Activated T-cell treated with anti-CD3 and anti-CD28 coated beads for 48 hours (primary cell): ENCODE measurements around the gene LYPD8.

ENCODE experiments used
- DNase-seq: peaks from one replicate; pipeline ENCODE4 v3.0.0-alpha.2; 2020; ENCODE audit warnings: low read depth

Gene LYPD8

GRCh38 chr1:248757784-248758195 is 2.2 kb upstream of the LYPD8 start:
- DNase-seq: no peak

- no peak for DNase-seq
Measured at GRCh38 chr1:248756636-248757035, 1.1 kb upstream of the LYPD8 start.

- no peak for DNase-seq
Measured at GRCh38 chr1:248756151-248756550, 592 bp upstream of the LYPD8 start.

- no peak for DNase-seq
Measured at GRCh38 chr1:248753708-248754280, 1.8 kb downstream of the LYPD8 start.

- DNase-seq: no peak
Measured at GRCh38 chr1:248753029-248753594, 2.4 kb downstream of the LYPD8 start.

GRCh38 chr1:248752161-248753028 is 3.2 kb downstream of the LYPD8 start:
- DNase-seq: no peak

GRCh38 chr1:248751635-248752034 is 3.9 kb downstream of the LYPD8 start:
- no peak for DNase-seq

GRCh38 chr1:248751142-248751541 is 4.4 kb downstream of the LYPD8 start:
- no peak for DNase-seq

GRCh38 chr1:248750496-248750895 is 5.1 kb downstream of the LYPD8 start:
- DNase-seq: no peak

- DNase-seq: no peak
Measured at GRCh38 chr1:248748211-248748610, 7.3 kb downstream of the LYPD8 start.

- no peak for DNase-seq
Measured at GRCh38 chr1:248740876-248741275, 14.7 kb downstream of the LYPD8 start.

- DNase-seq: no peak
Measured at GRCh38 chr1:248739572-248740205, 15.9 kb downstream of the LYPD8 start.

- no peak for DNase-seq
Measured at GRCh38 chr1:248737457-248737856, 18.1 kb downstream of the LYPD8 start.

GRCh38 chr1:248736977-248737376 is 18.6 kb downstream of the LYPD8 start:
- DNase-seq: no peak

GRCh38 chr1:248733566-248733965 is 22.0 kb downstream of the LYPD8 start:
- DNase-seq: no peak

- no peak for DNase-seq
Measured at GRCh38 chr1:248730507-248731335, 24.8 kb downstream of the LYPD8 start.

GRCh38 chr1:248714248-248714647 is 41.3 kb downstream of the LYPD8 start:
- DNase-seq: no peak

- no peak for DNase-seq
Measured at GRCh38 chr1:248710305-248710900, 45.2 kb downstream of the LYPD8 start.

GRCh38 chr1:248704606-248705005 is 51.0 kb downstream of the LYPD8 start:
- DNase-seq: no peak

GRCh38 chr1:248703674-248704073 is 51.9 kb downstream of the LYPD8 start:
- no peak for DNase-seq

GRCh38 chr1:248702714-248703113 is 52.8 kb downstream of the LYPD8 start, which contains the start of gene OR14I1:
TSS of gene OR14I1 (minus strand) at chr1:248702766.
- no peak for DNase-seq
